ENCODE measurements around the gene PACSIN2. TPM values are rescaled to one million over a fixed set of nuclear protein-coding genes. Genes with fewer than 3 reads are reported as not detected.

The PACSIN2 gene
- total RNA-seq, 6 experiments from 2014 or later, result 69.8 to 97.3 (median 76.2) TPM

GRCh38 chr22:42834177-42834949 is 180.6 kb downstream of the PACSIN2 start:
- Mint-ChIP-seq H3K9me3 (no peaks in the 10 kb centered on the region), H3K4me3 (no peak overlapping the region), H3K36me3 (ENCODE audit: low read depth) (peaks cover 15% of the 10 kb centered on the region), H3K4me1 (ENCODE audit: low read depth) (peaks cover 1% of the 10 kb centered on the region; the same call in 1 of the 2 replicates), H3K27ac (no peak overlapping the region), H3K27me3 (ENCODE audit: insufficient read depth) (peaks cover 2% of the 10 kb centered on the region; the same call in 1 of the 2 replicates)
- DNase-seq, result no peak
- TF ChIP-seq CTCF (IDR thresholded peaks at IDR 0.05), result no peak

- Mint-ChIP-seq H3K4me1 (ENCODE audit: low read depth) (no peaks in the 10 kb centered on the region), H3K27ac (no peak overlapping the region), H3K4me3 (no peak overlapping the region), H3K9me3 (no peaks in the 10 kb centered on the region), H3K36me3 (ENCODE audit: low read depth) (peaks cover 15% of the 10 kb centered on the region), H3K27me3 (ENCODE audit: insufficient read depth) (peaks cover 2% of the 10 kb centered on the region; the same call in 1 of the 2 replicates)
- DNase-seq, result no peak
- TF ChIP-seq CTCF (IDR thresholded peaks at IDR 0.05), result no peak
These were observed 181.8 kb downstream of the PACSIN2 start for GRCh38 chr22:42833104-42833503.

- H3K4me3 Mint-ChIP-seq, result no peak overlapping the region
- peaks cover 15% of the 10 kb centered on the region for H3K36me3 Mint-ChIP-seq (ENCODE audit: low read depth)
- DNase-seq, result no peak
- TF ChIP-seq CTCF (IDR thresholded peaks at IDR 0.05), result no peak
- H3K27me3 Mint-ChIP-seq (ENCODE audit: insufficient read depth), result peaks cover 3% of the 10 kb centered on the region; the same call in 1 of the 2 replicates
- no peaks in the 10 kb centered on the region for H3K4me1 Mint-ChIP-seq (ENCODE audit: low read depth)
- no peak overlapping the region for H3K27ac Mint-ChIP-seq
- H3K9me3 Mint-ChIP-seq, result no peaks in the 10 kb centered on the region
These were observed 183.2 kb downstream of the PACSIN2 start for GRCh38 chr22:42831712-42832111.

GRCh38 chr22:42830161-42830560 is 184.8 kb downstream of the PACSIN2 start:
- Mint-ChIP-seq H3K4me1 (ENCODE audit: low read depth) (no peaks in the 10 kb centered on the region), H3K9me3 (no peaks in the 10 kb centered on the region), H3K27ac (no peak overlapping the region), H3K27me3 (ENCODE audit: insufficient read depth) (peaks cover 3% of the 10 kb centered on the region; the same call in 1 of the 2 replicates), H3K4me3 (no peak overlapping the region), H3K36me3 (ENCODE audit: low read depth) (peaks cover 11% of the 10 kb centered on the region)
- TF ChIP-seq CTCF (IDR thresholded peaks at IDR 0.05), result no peak
- no peak for DNase-seq

- Mint-ChIP-seq H3K36me3 (ENCODE audit: low read depth) (peaks cover 10% of the 10 kb centered on the region), H3K27ac (no peak overlapping the region), H3K27me3 (ENCODE audit: insufficient read depth) (peaks cover 3% of the 10 kb centered on the region; the same call in 1 of the 2 replicates), H3K4me3 (no peak overlapping the region), H3K4me1 (ENCODE audit: low read depth) (no peaks in the 10 kb centered on the region), H3K9me3 (no peaks in the 10 kb centered on the region)
- DNase-seq, result no peak
- TF ChIP-seq CTCF (IDR thresholded peaks at IDR 0.05), result no peak
These were observed 185.6 kb downstream of the PACSIN2 start for GRCh38 chr22:42829302-42829701.
